Esophagus muscularis mucosa (tissue), 4 donors: ENCODE data around the gene NPTX1. TPM values are rescaled to one million over a fixed set of nuclear protein-coding genes. Genes with fewer than 3 reads are reported as not detected.

Experiments used
- DNase-seq: peaks from one replicate; pipeline ENCODE4 v3.0.0-alpha.2; 2017; ENCODE audit errors: extremely low spot score
- H3K27ac ChIP-seq, 4 donors: fragments of 200-600 bp; sonication (generic); replicated peaks in 1 of 4; 1 replicate in 3 of 4; 2 replicates in 1 of 4; pipeline ENCODE4 v1.5.1; 2016 to 2019; ENCODE audit warnings: mild to moderate bottlenecking in 1 of 4
- H3K27me3 ChIP-seq, 4 donors: fragments of 200-600 bp; sonication (generic); one replicate each; pipeline versions ENCODE4 v1.5.1 to v1.6.0; 2016 to 2019
- H3K36me3 ChIP-seq, 4 donors: fragments of 200-600 bp; sonication (generic); one replicate each; pipeline ENCODE4 v1.5.1; 2016 to 2019
- H3K4me1 ChIP-seq, 4 donors: fragments of 200-600 bp; sonication (generic); one replicate each; pipeline ENCODE4 v1.5.1; 2016 to 2019
- H3K4me3 ChIP-seq, 4 donors: fragments of 200-600 bp; sonication (generic); 1 replicate in 2 of 4; 2 replicates in 2 of 4; pipeline ENCODE4 v1.5.1; 2016 to 2019; ENCODE audit warnings: mild to moderate bottlenecking in 4 of 4, moderate library complexity in 1 of 4
- H3K9me3 ChIP-seq, 4 donors: fragments of 200-600 bp; sonication (generic); 1 replicate in 3 of 4; 2 replicates in 1 of 4; pipeline ENCODE4 v1.5.1; 2016 to 2019
- EP300 ChIP-seq: sonication (generic); formaldehyde crosslinking; IDR thresholded peaks from one replicate; pipeline ENCODE4 v1.6.1; 2017; ENCODE audit warnings: antibody characterized with exemption
- POLR2A ChIP-seq: fragments of 450-650 bp; IDR thresholded peaks from one replicate; pipeline ENCODE4 v1.6.1; 2017; ENCODE audit warnings: antibody characterized with exemption, moderate library complexity, mild to moderate bottlenecking, low read depth
- POLR2AphosphoS5 ChIP-seq, 2 donors: sonication (generic); formaldehyde crosslinking; IDR thresholded peaks; one replicate each; pipeline ENCODE4 v1.6.1; 2017; ENCODE audit warnings: antibody characterized with exemption in 2 of 2
- WGBS: methylation state at CpG from one replicate; pipeline ENCODE4 v1.1.5; 2018; 5-methylcytosine and 5-hydroxymethylcytosine counted together
- intact Hi-C: fragments of 100-400 bp; cut with DNase I; formaldehyde crosslinking; loops from one replicate; pipeline ENCODE4 v1.15.1; 2023
- total RNA-seq, 4 donors: library from RNA; depleted of rRNA; stranded (reverse); fragments of >200 nt; gene quantifications; one replicate each; pipeline versions ENCODE4 v1.1.0 to v1.2.1, GENCODE V29; 2016
- TF ChIP-seq, protein P1 (sequence below), 3 experiments: fragments of 200-600 bp in 2 of 3; fragments of 450-650 bp in 1 of 3; sonication (generic) in 2 of 3; IDR thresholded peaks; one replicate each; pipeline ENCODE4 v1.5.1; 2017 to 2019; ENCODE audit warnings: antibody characterized with exemption in 3 of 3, mild to moderate bottlenecking in 2 of 3, moderate library complexity in 1 of 3

NPTX1 gene
- total RNA-seq, 4 donors from 2014 or later, result 0.42 to 5.5 (median 4.1) TPM

DNA sequence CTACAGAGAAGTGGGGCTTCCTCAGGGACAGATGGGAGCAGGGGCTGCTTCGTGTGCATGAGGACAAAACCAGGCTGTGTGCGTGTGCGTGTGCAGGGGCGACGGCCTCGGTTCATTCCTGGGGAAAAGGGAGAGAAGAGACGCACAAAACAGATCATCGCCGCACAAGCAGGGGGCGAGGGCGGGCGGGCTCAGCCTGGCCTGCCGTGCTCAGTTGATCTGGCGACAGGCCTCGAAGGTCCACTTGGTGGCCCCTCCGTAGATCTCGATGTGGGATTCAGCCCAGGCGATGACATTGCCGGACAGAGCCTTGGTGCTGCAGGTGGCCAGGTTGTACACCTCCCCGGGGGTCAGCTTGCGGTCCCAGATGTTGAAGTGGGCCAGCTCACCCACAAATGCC is 5.8 kb downstream of the NPTX1 start:
- H3K9me3 ChIP-seq, result no peaks in the 10 kb centered on the region
- TF ChIP-seq EP300, result no peak
- no peak for TF ChIP-seq POLR2AphosphoS5 (IDR thresholded peaks at IDR 0.05)
- no peak for TF ChIP-seq POLR2A
- TF ChIP-seq, protein P1, sequence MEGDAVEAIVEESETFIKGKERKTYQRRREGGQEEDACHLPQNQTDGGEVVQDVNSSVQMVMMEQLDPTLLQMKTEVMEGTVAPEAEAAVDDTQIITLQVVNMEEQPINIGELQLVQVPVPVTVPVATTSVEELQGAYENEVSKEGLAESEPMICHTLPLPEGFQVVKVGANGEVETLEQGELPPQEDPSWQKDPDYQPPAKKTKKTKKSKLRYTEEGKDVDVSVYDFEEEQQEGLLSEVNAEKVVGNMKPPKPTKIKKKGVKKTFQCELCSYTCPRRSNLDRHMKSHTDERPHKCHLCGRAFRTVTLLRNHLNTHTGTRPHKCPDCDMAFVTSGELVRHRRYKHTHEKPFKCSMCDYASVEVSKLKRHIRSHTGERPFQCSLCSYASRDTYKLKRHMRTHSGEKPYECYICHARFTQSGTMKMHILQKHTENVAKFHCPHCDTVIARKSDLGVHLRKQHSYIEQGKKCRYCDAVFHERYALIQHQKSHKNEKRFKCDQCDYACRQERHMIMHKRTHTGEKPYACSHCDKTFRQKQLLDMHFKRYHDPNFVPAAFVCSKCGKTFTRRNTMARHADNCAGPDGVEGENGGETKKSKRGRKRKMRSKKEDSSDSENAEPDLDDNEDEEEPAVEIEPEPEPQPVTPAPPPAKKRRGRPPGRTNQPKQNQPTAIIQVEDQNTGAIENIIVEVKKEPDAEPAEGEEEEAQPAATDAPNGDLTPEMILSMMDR (IDR thresholded peaks at IDR 0.05), result no peak
- H3K27me3 ChIP-seq, result peaks cover under 1 to 90% (median 7%) of the 10 kb centered on the region in 4 donors
- H3K4me1 ChIP-seq, result peaks cover 11 to 21% (median 18%) of the 10 kb centered on the region in 4 donors
- WGBS, result 85% methylated on average over 14 of the region's 21 CpGs
- intact Hi-C loops, result loop anchor here (10.0 kb wide), 1 partner anchor 74 kb away; the partner anchor contains the start of gene RPTOR
- no peak overlapping the region for H3K27ac ChIP-seq
- H3K36me3 ChIP-seq, result peaks cover 0 to 11% (median 3%) of the 10 kb centered on the region in 4 donors
- H3K4me3 ChIP-seq, result no peak overlapping the region
- no peak for DNase-seq

DNA sequence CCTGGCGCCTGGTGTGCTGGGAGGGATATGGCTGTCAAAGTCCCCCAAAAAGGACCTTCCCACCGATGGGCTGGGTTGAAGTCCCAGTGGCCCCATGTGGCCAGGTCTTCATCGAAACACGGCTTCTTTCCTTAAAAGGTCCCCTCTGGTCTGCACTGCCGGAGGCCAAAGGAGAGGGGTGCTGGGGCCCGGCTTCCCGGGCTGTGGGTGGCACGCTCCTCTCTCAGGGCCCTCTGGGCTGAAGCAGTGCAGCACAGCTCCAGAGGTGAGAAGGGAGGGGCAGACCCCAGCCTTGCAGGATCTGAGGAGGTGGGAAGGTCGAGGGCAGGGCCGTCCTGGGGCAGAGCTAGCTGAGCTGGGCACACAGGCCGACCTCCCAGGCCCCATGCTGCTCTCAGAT is 6.7 kb downstream of the NPTX1 start:
- H3K4me1 ChIP-seq, result peaks cover 2 to 11% (median 8%) of the 10 kb centered on the region in 4 donors
- H3K27ac ChIP-seq, result no peak overlapping the region
- intact Hi-C loops, result loop anchor here (10.0 kb wide), 1 partner anchor 75 kb away; the partner anchor contains the start of gene RPTOR
- peaks cover 0 to 11% (median 3%) of the 10 kb centered on the region in 4 donors for H3K36me3 ChIP-seq
- peaks cover 0 to 81% (median 4%) of the 10 kb centered on the region in 4 donors for H3K27me3 ChIP-seq
- 70% methylated on average over 2 of the region's 11 CpGs for WGBS
- no peak overlapping the region for H3K4me3 ChIP-seq
- no peaks in the 10 kb centered on the region for H3K9me3 ChIP-seq
- TF ChIP-seq POLR2A (no peak), EP300 (no peak), POLR2AphosphoS5 (IDR thresholded peaks at IDR 0.05) (no peak)
- TF ChIP-seq, protein P1 (IDR thresholded peaks at IDR 0.05), result no peak
- DNase-seq, result no peak

DNA sequence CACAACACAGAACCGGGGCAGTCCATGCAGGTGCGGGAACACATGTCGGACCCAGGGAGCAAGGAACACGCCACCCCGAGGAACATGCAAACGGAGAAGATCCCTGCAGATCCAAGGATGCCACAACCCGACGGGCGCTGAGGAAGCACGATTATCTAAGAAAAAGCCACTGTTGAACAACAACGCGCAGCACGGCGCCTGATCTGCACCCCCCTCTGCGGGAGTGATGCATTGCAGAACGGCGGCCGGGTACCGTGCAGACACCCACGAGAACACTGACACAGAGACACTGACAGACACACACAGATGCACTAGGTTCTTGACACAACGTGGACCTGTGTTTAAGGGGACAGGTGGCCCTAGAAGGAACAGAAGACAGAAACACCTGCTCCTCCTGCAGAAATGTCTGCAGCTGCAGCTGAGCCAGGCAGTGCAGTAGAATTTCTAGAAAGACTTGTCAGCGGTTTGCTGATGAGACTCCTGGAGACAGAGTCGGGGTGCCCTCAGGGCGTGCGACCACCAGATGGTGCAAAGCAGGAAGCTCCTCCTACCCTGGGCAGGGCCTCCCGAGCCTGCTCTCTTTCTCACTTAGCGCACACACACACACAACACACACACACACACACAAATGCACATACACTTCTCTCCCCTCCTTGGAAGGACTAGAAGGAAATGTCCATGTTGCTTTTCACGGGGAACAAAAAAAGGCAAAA is 7.5 kb downstream of the NPTX1 start:
- 66% methylated on average over 16 of the region's 28 CpGs for WGBS
- intact Hi-C loops, result no loop called here
- H3K27ac ChIP-seq, result no peak overlapping the region
- DNase-seq, result no peak
- TF ChIP-seq EP300, result no peak
- peaks cover 0 to 4% (median 1%) of the 10 kb centered on the region in 4 donors for H3K4me1 ChIP-seq
- peaks cover 0 to 11% (median 3%) of the 10 kb centered on the region in 4 donors for H3K36me3 ChIP-seq
- peaks cover 0 to 74% (median 2%) of the 10 kb centered on the region in 4 donors for H3K27me3 ChIP-seq
- H3K9me3 ChIP-seq, result no peaks in the 10 kb centered on the region
- H3K4me3 ChIP-seq, result no peak overlapping the region

DNA sequence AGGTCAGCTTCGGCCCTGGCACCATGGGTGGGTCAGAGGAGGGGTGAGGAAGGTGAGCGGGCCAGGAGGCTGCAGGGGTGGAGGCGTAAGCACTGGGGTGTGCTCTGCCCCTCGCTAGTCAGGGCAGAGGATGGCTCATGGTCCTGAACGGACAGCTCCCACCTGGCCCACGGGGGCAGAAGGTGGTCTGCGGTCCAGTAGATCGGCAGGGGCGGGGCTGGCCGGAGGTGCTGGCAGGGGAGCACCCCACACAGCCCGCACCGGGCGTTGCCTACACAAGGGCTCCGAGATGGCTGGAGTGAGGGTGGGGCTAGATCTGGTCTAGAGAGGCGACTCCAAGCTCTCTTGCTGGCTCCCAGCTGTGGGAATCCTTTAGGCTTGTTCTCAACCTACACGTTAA is 8.2 kb downstream of the NPTX1 start:
- 25% methylated on average over 13 of the region's 16 CpGs for WGBS
- Histone ChIP-seq H3K4me1 (no peaks in the 10 kb centered on the region), H3K27ac (no peak overlapping the region), H3K27me3 (peaks cover 0 to 67% (median 2%) of the 10 kb centered on the region in 4 donors), H3K4me3 (no peak overlapping the region), H3K9me3 (no peaks in the 10 kb centered on the region), H3K36me3 (peaks cover 0 to 11% (median 3%) of the 10 kb centered on the region in 4 donors)
- TF ChIP-seq EP300 (no peak), POLR2AphosphoS5 (IDR thresholded peaks at IDR 0.05) (no peak), POLR2A (no peak)
- TF ChIP-seq, protein P1 (IDR thresholded peaks at IDR 0.05), result no peak
- intact Hi-C loops, result no loop called here
- DNase-seq, result no peak

DNA sequence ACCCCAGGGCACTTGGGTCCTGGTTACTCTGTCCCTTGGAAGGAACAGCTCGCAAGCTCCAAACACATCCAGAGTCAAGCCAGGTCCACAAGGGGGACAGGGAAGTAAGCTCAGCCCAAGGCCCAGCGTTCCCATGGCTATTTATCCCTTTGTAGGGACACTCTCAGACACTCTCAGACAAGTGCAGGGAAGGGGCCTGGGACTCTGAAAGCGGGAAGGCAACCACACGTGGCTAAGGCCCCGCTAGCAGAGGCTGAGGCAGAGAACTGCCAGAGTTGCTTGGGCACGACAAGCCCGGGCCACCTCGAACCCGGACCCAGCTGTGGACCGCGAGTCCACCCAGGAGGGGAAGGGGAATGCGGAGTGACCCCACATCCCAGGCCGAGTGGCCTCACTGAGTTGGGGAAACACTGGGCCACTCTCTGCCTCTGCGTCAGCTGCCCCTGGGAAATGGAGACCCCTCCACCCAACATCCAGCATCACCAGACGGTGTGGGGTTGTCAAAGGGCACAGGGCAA is 10.2 kb downstream of the NPTX1 start:
- H3K27ac ChIP-seq, result no peak overlapping the region
- TF ChIP-seq EP300, result no peak
- TF ChIP-seq POLR2A, result no peak
- TF ChIP-seq, protein P1 (IDR thresholded peaks at IDR 0.05), result no peak
- no peak for DNase-seq

More for the DNA sequence above, 10.2 kb downstream of the NPTX1 start:
- Histone ChIP-seq H3K9me3 (no peaks in the 10 kb centered on the region), H3K27me3 (peaks cover 0 to 47% (median 2%) of the 10 kb centered on the region in 4 donors), H3K4me3 (no peak overlapping the region), H3K4me1 (peaks cover 0 to 11% (median 5%) of the 10 kb centered on the region in 4 donors), H3K36me3 (peaks cover 0 to 8% (median 3%) of the 10 kb centered on the region in 4 donors)
- WGBS, result 81% methylated on average over 10 of the region's 15 CpGs
- intact Hi-C loops, result no loop called here
